Breast epithelium (tissue), 3 donors: ENCODE results near the gene TBC1D10A.

Source experiments
- POLR2A ChIP-seq: fragments of 450-650 bp; IDR thresholded peaks from one replicate; pipeline ENCODE4 v1.6.1; 2016; ENCODE audit warnings: antibody characterized with exemption, mild to moderate bottlenecking, moderate library complexity
- POLR2AphosphoS5 ChIP-seq, 3 donors: sonication (generic); formaldehyde crosslinking; IDR thresholded peaks; one replicate each; pipeline ENCODE4 v1.6.1; 2017; ENCODE audit warnings: antibody characterized with exemption in 3 of 3
- TF ChIP-seq, protein P1 (sequence below), 3 donors: fragments of 450-650 bp; IDR thresholded peaks; one replicate each; pipeline ENCODE4 v1.5.1; 2016 to 2017; ENCODE audit warnings: antibody characterized with exemption in 3 of 3, mild to moderate bottlenecking in 3 of 3, moderate library complexity in 3 of 3

GRCh38 chr22:30368420-30368819 is 41.7 kb upstream of the TBC1D10A start:
- TF ChIP-seq, protein P1, sequence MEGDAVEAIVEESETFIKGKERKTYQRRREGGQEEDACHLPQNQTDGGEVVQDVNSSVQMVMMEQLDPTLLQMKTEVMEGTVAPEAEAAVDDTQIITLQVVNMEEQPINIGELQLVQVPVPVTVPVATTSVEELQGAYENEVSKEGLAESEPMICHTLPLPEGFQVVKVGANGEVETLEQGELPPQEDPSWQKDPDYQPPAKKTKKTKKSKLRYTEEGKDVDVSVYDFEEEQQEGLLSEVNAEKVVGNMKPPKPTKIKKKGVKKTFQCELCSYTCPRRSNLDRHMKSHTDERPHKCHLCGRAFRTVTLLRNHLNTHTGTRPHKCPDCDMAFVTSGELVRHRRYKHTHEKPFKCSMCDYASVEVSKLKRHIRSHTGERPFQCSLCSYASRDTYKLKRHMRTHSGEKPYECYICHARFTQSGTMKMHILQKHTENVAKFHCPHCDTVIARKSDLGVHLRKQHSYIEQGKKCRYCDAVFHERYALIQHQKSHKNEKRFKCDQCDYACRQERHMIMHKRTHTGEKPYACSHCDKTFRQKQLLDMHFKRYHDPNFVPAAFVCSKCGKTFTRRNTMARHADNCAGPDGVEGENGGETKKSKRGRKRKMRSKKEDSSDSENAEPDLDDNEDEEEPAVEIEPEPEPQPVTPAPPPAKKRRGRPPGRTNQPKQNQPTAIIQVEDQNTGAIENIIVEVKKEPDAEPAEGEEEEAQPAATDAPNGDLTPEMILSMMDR (IDR thresholded peaks at IDR 0.05): no peak
- TF ChIP-seq POLR2AphosphoS5 (IDR thresholded peaks at IDR 0.05) (no peak), POLR2A (no peak)
